Activated CD8-positive, alpha-beta T cell treated with anti-CD3 and anti-CD28 coated beads for 36 hours (primary cell): ENCODE results near the gene RNF167. TPM values are rescaled to one million over a fixed set of nuclear protein-coding genes. Genes with fewer than 3 reads are reported as not detected.

Experiments
- ATAC-seq: fragments of 200-7000 bp; cut with Tn5 transposase; one replicate; pipeline ENCODE4 v1.10.0; 2021; ENCODE audit warnings: mild to moderate bottlenecking, moderate library complexity
- CTCF ChIA-PET: fragments of 350-600 bp; sonication (Branson Sonifier 250); formaldehyde crosslinking; loops from one replicate; lab custom pipeline; 2021; ENCODE audit warnings: antibody characterized with exemption; lab: Charles Lee
- POLR2A ChIA-PET: fragments of 350-600 bp; sonication (Branson Sonifier 250); formaldehyde crosslinking; loops from one replicate; lab custom pipeline; 2021; ENCODE audit warnings: antibody characterized with exemption; lab: Charles Lee
- DNase-seq: peaks from one replicate; pipeline ENCODE4 v3.0.0-alpha.2; 2020
- H3K27ac Mint-ChIP-seq: one replicate; pipeline ENCODE4 v1.8.0; 2021; ENCODE audit warnings: mild to moderate bottlenecking, mixed read lengths
- H3K27me3 Mint-ChIP-seq: one replicate; pipeline ENCODE4 v1.8.0; 2021; ENCODE audit warnings: mixed read lengths
- H3K36me3 Mint-ChIP-seq: one replicate; pipeline ENCODE4 v1.8.0; 2021; ENCODE audit warnings: low read depth, mixed read lengths
- H3K4me1 Mint-ChIP-seq: one replicate; pipeline ENCODE4 v1.8.0; 2021; ENCODE audit warnings: low read depth, mixed read lengths
- H3K4me3 Mint-ChIP-seq: one replicate; pipeline ENCODE4 v1.8.0; 2021; ENCODE audit warnings: mild to moderate bottlenecking, moderate library complexity, mixed read lengths
- H3K9me3 Mint-ChIP-seq: one replicate; pipeline ENCODE4 v1.8.0; 2021; ENCODE audit warnings: mixed read lengths
- CTCF ChIP-seq: fragments of 200-600 bp; IDR thresholded peaks from one replicate; pipeline ENCODE4 v1.8.0; 2022; ENCODE audit warnings: antibody characterized with exemption, mild to moderate bottlenecking
- intact Hi-C: fragments of 100-400 bp; cut with micrococcal nuclease; formaldehyde crosslinking; loops from one replicate; pipeline ENCODE4 v1.10.0; 2022
- total RNA-seq, 2 experiments: library from RNA; stranded (reverse); gene quantifications; one replicate each; pipeline ENCODE4 v1.2.3, GENCODE V29; 2021

RNF167 gene
- total RNA-seq, 2 experiments from 2014 or later, result 144 to 152 TPM

- peak; percentile 64 for DNase-seq
- Mint-ChIP-seq H3K9me3 (no peaks in the 10 kb centered on the region), H3K27ac (peak overlapping the region; percentile 98), H3K27me3 (no peaks in the 10 kb centered on the region), H3K4me3 (peak overlapping the region; percentile 97), H3K4me1 (peaks cover 64% of the 10 kb centered on the region), H3K36me3 (peaks cover 81% of the 10 kb centered on the region)
- intact Hi-C loops, result no loop called here
- ATAC-seq, result no peak
- CTCF ChIA-PET, result interaction anchor here (0.8 to 3.1 kb wide), 8 partner anchors 8 to 48 kb away, joined by 3 to 24 read pairs (median 4); partner anchors contain the start of genes CHRNE, PFN1 and SPAG7
- TF ChIP-seq CTCF, result no peak
- POLR2A ChIA-PET, result interaction anchor here (0.8 to 20.8 kb wide), 19 partner anchors 7 to 237 kb away, joined by 3 to 627 read pairs (median 7); partner anchors contain the start of genes ARRB2, C17orf107, CAMTA2 and CHRNE
Measured at GRCh38 chr17:4940555-4941318, 669 bp downstream of the RNF167 start.

GRCh38 chr17:4941319-4941610 is 1.2 kb downstream of the RNF167 start:
- ChIA-PET POLR2A (interaction anchor here (1.2 to 20.8 kb wide), 9 partner anchors 7 to 232 kb away, joined by 5 to 627 read pairs (median 16); partner anchors contain the start of genes ARRB2, C17orf107, CAMTA2 and CHRNE), CTCF (interaction anchor here (1.3 to 1.8 kb wide), 3 partner anchors 26 to 40 kb away, joined by 4 to 5 read pairs (median 5); partner anchors contain the start of gene SPAG7)
- TF ChIP-seq CTCF, result no peak
- no peaks in the 10 kb centered on the region for H3K9me3 Mint-ChIP-seq
- intact Hi-C loops, result no loop called here
- no peaks in the 10 kb centered on the region for H3K27me3 Mint-ChIP-seq
- no peak for DNase-seq
- H3K27ac Mint-ChIP-seq, result peak overlapping the region; percentile 98
- peak overlapping the region; percentile 97 for H3K4me3 Mint-ChIP-seq
- peaks cover 83% of the 10 kb centered on the region for H3K36me3 Mint-ChIP-seq
- no peak for ATAC-seq
- peaks cover 62% of the 10 kb centered on the region for H3K4me1 Mint-ChIP-seq

GRCh38 chr17:4942760-4943508 is 2.9 kb downstream of the RNF167 start:
- Mint-ChIP-seq H3K4me3 (peak overlapping the region; percentile 97), H3K4me1 (peaks cover 54% of the 10 kb centered on the region), H3K9me3 (no peaks in the 10 kb centered on the region), H3K36me3 (peaks cover 86% of the 10 kb centered on the region), H3K27me3 (no peaks in the 10 kb centered on the region), H3K27ac (peak overlapping the region; percentile 98)
- CTCF ChIA-PET, result interaction anchor here (1.4 kb wide), 1 partner anchor 34 kb away, joined by 5 read pairs; no protein-coding TSS in a partner anchor
- DNase-seq (no peak), ATAC-seq (no peak)
- POLR2A ChIA-PET, result interaction anchor here (1.0 to 20.8 kb wide), 6 partner anchors 9 to 54 kb away, joined by 3 to 627 read pairs (median 6); partner anchors contain the start of genes C17orf107, CHRNE, ENO3 and INCA1
- TF ChIP-seq CTCF, result no peak
- intact Hi-C loops, result no loop called here

- peak; percentile 75 for DNase-seq
- ChIA-PET POLR2A (interaction anchor here (1.0 to 20.8 kb wide), 7 partner anchors 8 to 44 kb away, joined by 3 to 627 read pairs (median 8); partner anchors contain the start of genes CHRNE and SPAG7), CTCF (interaction anchor here (0.7 kb wide), 1 partner anchor 35 kb away, joined by 3 read pairs; no protein-coding TSS in a partner anchor)
- peak overlapping the region; percentile 97 for H3K4me3 Mint-ChIP-seq
- peaks cover 77% of the 10 kb centered on the region for H3K36me3 Mint-ChIP-seq
- H3K27ac Mint-ChIP-seq, result peak overlapping the region; percentile 99
- TF ChIP-seq CTCF, result no peak
- intact Hi-C loops, result loop anchor here (2.0 kb wide), 1 partner anchor 23 kb away; the partner anchor contains the start of gene SPAG7
- H3K27me3 Mint-ChIP-seq, result no peaks in the 10 kb centered on the region
- peaks cover 45% of the 10 kb centered on the region for H3K4me1 Mint-ChIP-seq
- H3K9me3 Mint-ChIP-seq, result no peaks in the 10 kb centered on the region
- ATAC-seq, result peak; percentile 17
Measured at GRCh38 chr17:4944163-4944553, 4.1 kb downstream of the RNF167 start.
